BJ (cell line): ENCODE results near the gene GPRIN3. TPM values are rescaled to one million over a fixed set of nuclear protein-coding genes. Genes with fewer than 3 reads are reported as not detected.

Experiments
- CTCF ChIA-PET: fragments of 350-600 bp; formaldehyde crosslinking; extraction: SDS; loops from one replicate; lab custom pipeline; 2021; ENCODE audit warnings: antibody characterized with exemption, inconsistent platforms; lab: Yijun Ruan, JAX
- POLR2A ChIA-PET: fragments of 300-600 bp; sonication (Branson Sonifier 250); formaldehyde crosslinking; extraction: SDS; loops from one replicate; lab custom pipeline; 2021; ENCODE audit warnings: antibody characterized with exemption; lab: Charles Lee
- DNase-seq: peaks from one replicate; pipeline ENCODE4 v3.0.0-alpha.2; 2011; ENCODE audit warnings: low read depth
- H3K27me3 ChIP-seq: 2 replicates; pipeline ENCODE4 v1.6.0; 2011; ENCODE audit warnings: low read length; ENCODE audit not compliant: control insufficient read depth, insufficient read depth
- H3K36me3 ChIP-seq: 2 replicates; pipeline ENCODE4 v1.5.1; 2011; ENCODE audit warnings: low read length; ENCODE audit not compliant: control insufficient read depth, insufficient read depth
- H3K4me3 ChIP-seq: 2 replicates; pipeline ENCODE4 v1.5.1; 2011; ENCODE audit warnings: low read depth, mild to moderate bottlenecking, control low read depth, low read length
- CTCF ChIP-seq: IDR thresholded peaks from 2 replicates; pipeline ENCODE4 v1.5.1; 2011; ENCODE audit warnings: low read depth, mild to moderate bottlenecking, control low read depth, inconsistent platforms, low read length, moderate library complexity; ENCODE audit not compliant: insufficient read depth
- polyA plus RNA-seq: library from polyadenylated mRNA; depleted of rRNA; stranded (reverse); fragments of >200 nt; gene quantifications from 2 replicates; pipeline ENCODE4 v1.2.3, GENCODE V29; 2011

GPRIN3 gene
- polyA plus RNA-seq, 1 experiment, result not detected

GRCh38 chr4:89221167-89221867, 86.3 kb downstream of the GPRIN3 start:
- ChIA-PET CTCF (no interaction called here), POLR2A (no interaction called here)
- no peaks in the 10 kb centered on the region for H3K36me3 ChIP-seq
- H3K4me3 ChIP-seq, result no peak overlapping the region
- H3K27me3 ChIP-seq, result no peaks in the 10 kb centered on the region
- DNase-seq, result no peak
- TF ChIP-seq CTCF, result no peak

GRCh38 chr4:89218587-89218986, 89.0 kb downstream of the GPRIN3 start:
- H3K36me3 ChIP-seq, result no peaks in the 10 kb centered on the region
- DNase-seq, result no peak
- no peaks in the 10 kb centered on the region for H3K27me3 ChIP-seq
- no peak for TF ChIP-seq CTCF
- H3K4me3 ChIP-seq, result no peak overlapping the region
- CTCF ChIA-PET, result interaction anchor here (4.0 kb wide), 1 partner anchor 8 kb away, joined by 27 read pairs; no protein-coding TSS in a partner anchor
- POLR2A ChIA-PET, result no interaction called here

DNA sequence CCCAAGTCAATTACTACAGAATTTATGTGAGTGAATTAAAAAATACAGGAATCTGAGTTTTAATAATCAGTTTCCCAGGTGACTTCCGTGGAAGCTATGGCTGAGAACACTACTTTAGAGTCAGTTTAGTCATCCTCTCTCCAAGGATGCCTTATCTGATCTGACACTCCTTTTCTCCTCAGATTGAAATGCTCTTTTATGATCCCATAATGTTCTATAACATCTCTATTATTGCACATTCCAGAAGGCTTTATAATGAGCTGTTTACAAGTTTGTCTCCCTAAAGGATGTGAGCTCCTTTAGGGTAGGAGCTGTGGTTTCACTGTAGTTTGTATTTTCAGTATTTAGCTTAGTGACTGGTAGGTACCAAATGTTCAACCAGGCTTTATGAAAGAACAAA, 90.0 kb downstream of the GPRIN3 start:
- ChIA-PET CTCF (interaction anchor here (4.0 kb wide), 1 partner anchor 9 kb away, joined by 27 read pairs; no protein-coding TSS in a partner anchor), POLR2A (no interaction called here)
- Histone ChIP-seq H3K27me3 (no peaks in the 10 kb centered on the region), H3K36me3 (no peaks in the 10 kb centered on the region), H3K4me3 (no peak overlapping the region)
- no peak for TF ChIP-seq CTCF
- no peak for DNase-seq

GRCh38 chr4:89216866-89217265, 90.7 kb downstream of the GPRIN3 start:
- Histone ChIP-seq H3K36me3 (no peaks in the 10 kb centered on the region), H3K27me3 (no peaks in the 10 kb centered on the region), H3K4me3 (no peak overlapping the region)
- ChIA-PET CTCF (interaction anchor here (0.7 to 4.0 kb wide), 2 partner anchors 9 to 1779 kb away, joined by 3 to 27 read pairs; no protein-coding TSS in a partner anchor), POLR2A (no interaction called here)
- TF ChIP-seq CTCF, result no peak
- DNase-seq, result no peak

- DNase-seq, result no peak
- CTCF ChIA-PET, result interaction anchor here (4.0 kb wide), 1 partner anchor 10 kb away, joined by 27 read pairs; no protein-coding TSS in a partner anchor
- Histone ChIP-seq H3K36me3 (no peaks in the 10 kb centered on the region), H3K4me3 (no peak overlapping the region), H3K27me3 (no peaks in the 10 kb centered on the region)
- POLR2A ChIA-PET, result no interaction called here
- no peak for TF ChIP-seq CTCF
Observed at GRCh38 chr4:89216422-89216821, 91.2 kb downstream of the GPRIN3 start.
